Measurements from ENCODE around the gene CPD.
"Not testable (repeated sequence)": the region's sequence is repeated elsewhere in the genome, so short reads cannot be mapped to it uniquely, and the experiment has no call there.

CPD gene

GRCh38 chr17:30344283-30345088 is 34.2 kb upstream of the CPD start:
- TF ChIP-seq JUND (IDR thresholded peaks at IDR 0.05; ENCODE audit: low read depth): no peak
- peak; percentile 11 to 86 for DNase-seq (ENCODE audit: low read depth in 1 of 2, low spot score in 1 of 2)
- in situ Hi-C loops (cut with HindIII; ENCODE audit: low pct_unique_long_range_greater_than_20kb, low sequenced_read_pairs): no loop called here

DNA sequence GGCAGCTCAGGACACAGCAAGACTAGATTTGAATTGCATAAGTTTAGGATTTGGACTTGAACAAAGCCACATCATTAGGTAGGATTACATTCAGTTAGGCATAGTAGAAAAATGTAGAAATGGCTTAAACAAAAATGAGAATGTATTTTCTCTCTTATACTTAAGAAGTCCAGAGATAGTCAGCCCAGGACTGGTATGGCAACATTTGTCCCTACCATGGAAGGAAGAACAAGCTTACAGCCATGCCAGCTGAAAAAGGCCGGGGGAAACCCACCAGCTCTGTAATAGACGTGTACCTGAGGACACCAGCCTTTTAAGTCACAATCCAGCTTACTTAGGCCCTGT is 33.7 kb upstream of the CPD start:
- in situ Hi-C loops (cut with HindIII; ENCODE audit: low pct_unique_long_range_greater_than_20kb, low sequenced_read_pairs): no loop called here
- no peak for TF ChIP-seq JUND (IDR thresholded peaks at IDR 0.05; ENCODE audit: low read depth)
- no peak for DNase-seq (ENCODE audit: low read depth in 1 of 2, low spot score in 1 of 2)

DNA sequence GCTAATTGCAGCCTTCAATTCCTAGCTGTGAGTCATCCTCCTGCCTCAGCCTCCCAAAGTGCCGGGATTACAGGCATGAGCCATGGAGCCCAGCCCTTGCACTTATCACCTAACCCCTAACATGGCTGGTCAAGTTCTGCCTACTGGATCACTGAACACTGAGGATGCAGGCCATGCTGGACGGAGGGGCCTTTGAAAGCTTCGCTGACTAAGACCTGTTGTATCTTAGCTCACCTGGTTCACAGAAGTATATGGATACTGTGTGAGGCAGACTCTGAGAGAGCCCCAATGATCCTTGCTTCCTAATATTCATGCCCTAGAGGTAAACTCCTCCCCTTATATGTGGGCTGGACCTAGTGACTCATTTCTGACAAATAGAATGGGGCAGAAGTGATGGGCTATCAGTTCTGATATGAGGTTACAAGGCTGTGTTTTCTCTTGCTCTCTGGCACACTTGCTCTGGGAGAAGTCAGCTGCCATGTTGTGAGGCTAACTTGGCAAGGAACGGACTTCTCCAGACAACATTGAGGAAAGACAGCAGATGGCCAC is 33.1 kb upstream of the CPD start:
- no peak for DNase-seq (ENCODE audit: low read depth in 1 of 2, low spot score in 1 of 2)
- in situ Hi-C loops (cut with HindIII; ENCODE audit: low pct_unique_long_range_greater_than_20kb, low sequenced_read_pairs): no loop called here
- TF ChIP-seq JUND (IDR thresholded peaks at IDR 0.05; ENCODE audit: low read depth): no peak

DNA sequence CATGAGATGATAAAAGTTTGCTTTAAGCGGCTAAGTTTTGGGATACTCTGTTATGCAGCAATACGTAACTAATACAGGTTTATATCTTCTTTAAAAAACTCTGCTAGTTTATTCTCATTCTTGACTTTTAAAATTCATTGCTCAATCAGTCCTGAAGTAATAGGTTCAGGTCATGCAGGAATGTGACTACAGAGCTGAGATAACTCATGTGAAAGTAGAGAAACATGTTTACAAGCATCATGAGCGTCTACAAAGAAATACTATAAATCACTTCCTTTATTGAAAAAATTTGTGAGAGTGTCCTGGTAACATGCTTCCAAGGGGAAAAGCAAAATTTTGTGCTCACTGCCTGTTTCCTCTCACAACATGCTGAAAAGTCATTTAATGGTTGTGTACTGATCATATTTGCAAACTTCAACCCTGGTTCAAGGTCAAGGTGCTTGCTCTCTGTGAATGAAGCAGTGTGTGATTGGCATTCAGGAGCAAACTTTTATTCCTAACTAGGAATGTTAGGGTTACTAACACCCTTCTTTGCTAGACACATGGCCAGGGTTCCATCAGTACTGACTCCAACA is 32.4 kb upstream of the CPD start:
- no peak for DNase-seq (ENCODE audit: low read depth in 1 of 2, low spot score in 1 of 2)
- no peak for TF ChIP-seq JUND (IDR thresholded peaks at IDR 0.05; ENCODE audit: low read depth)
- in situ Hi-C loops (cut with HindIII; ENCODE audit: low pct_unique_long_range_greater_than_20kb, low sequenced_read_pairs): no loop called here

DNA sequence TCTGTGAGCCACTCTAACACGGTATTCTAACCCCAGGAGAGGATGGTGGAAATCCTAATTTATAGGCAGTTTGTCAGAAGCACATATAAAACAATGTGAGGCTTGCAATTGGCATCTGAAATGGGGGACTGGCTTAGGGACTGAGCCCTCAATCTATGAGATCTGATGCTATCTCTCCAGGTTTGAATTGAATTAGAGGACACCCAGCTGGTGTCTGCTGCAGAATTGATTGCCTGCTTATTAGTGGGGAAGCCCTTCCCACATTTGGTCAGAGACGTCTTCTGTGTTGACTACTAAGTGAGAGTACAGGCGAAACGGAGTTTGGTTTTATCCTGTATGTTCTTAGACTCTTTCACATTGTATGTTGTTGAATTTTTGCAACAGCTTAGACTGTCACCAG is 31.2 kb upstream of the CPD start:
- DNase-seq (ENCODE audit: low read depth in 1 of 2, low spot score in 1 of 2): no peak
- in situ Hi-C loops (cut with HindIII; ENCODE audit: low pct_unique_long_range_greater_than_20kb, low sequenced_read_pairs): no loop called here
- no peak for TF ChIP-seq JUND (IDR thresholded peaks at IDR 0.05; ENCODE audit: low read depth)

- no peak for TF ChIP-seq JUND (IDR thresholded peaks at IDR 0.05; ENCODE audit: low read depth)
- DNase-seq (ENCODE audit: low read depth in 1 of 2, low spot score in 1 of 2): no peak
- in situ Hi-C loops (cut with HindIII; ENCODE audit: low pct_unique_long_range_greater_than_20kb, low sequenced_read_pairs): no loop called here
Measured at GRCh38 chr17:30349252-30349651, 29.5 kb upstream of the CPD start.

DNA sequence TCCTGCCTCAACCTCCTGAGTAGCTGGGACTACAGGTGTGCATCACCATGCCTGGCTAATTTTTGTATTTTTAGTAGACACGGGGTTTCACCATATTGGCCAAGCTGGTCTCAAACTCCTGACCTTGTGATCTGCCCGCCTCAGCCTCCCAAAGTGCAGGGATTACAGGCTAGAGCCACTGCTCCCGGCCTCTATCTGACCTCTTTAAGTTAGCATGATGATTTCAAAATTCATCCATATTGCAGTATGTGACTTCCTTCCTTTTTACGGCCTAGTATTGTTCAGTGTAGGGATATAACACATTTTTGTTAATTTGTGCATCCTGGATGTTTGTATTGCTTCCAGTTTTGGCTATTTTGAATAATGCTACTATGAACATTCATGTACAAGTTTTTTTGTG is 27.5 kb upstream of the CPD start:
- DNase-seq (ENCODE audit: low read depth in 1 of 2, low spot score in 1 of 2); in situ Hi-C loops (cut with HindIII; ENCODE audit: low pct_unique_long_range_greater_than_20kb, low sequenced_read_pairs): not testable (repeated sequence)

DNA sequence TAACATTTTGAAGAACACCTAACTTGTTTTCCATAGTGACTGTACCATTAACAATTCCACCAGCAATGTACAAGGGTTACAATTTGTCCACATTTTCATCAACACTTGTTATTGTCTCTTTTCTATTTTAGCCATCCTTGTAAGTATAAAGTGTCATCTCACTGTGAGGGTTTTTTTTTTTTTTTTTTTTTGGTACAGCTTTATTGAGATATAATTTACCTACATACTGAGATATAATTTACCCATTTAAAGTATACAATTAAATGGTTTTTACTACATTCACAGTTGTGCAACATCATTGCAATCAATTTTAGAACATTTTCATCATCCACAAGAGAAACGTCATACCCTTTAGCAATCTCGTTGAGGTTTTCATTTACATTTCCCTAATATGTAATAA is 27.0 kb upstream of the CPD start:
- no peak for DNase-seq (ENCODE audit: low read depth in 1 of 2, low spot score in 1 of 2)
- TF ChIP-seq JUND (IDR thresholded peaks at IDR 0.05; ENCODE audit: low read depth): no peak
- in situ Hi-C loops (cut with HindIII; ENCODE audit: low pct_unique_long_range_greater_than_20kb, low sequenced_read_pairs): no loop called here

GRCh38 chr17:30352240-30352814 is 26.4 kb upstream of the CPD start:
- TF ChIP-seq JUND (IDR thresholded peaks at IDR 0.05; ENCODE audit: low read depth): no peak
- in situ Hi-C loops (cut with HindIII; ENCODE audit: low pct_unique_long_range_greater_than_20kb, low sequenced_read_pairs): no loop called here
- DNase-seq (ENCODE audit: low read depth in 1 of 2, low spot score in 1 of 2): no peak

DNA sequence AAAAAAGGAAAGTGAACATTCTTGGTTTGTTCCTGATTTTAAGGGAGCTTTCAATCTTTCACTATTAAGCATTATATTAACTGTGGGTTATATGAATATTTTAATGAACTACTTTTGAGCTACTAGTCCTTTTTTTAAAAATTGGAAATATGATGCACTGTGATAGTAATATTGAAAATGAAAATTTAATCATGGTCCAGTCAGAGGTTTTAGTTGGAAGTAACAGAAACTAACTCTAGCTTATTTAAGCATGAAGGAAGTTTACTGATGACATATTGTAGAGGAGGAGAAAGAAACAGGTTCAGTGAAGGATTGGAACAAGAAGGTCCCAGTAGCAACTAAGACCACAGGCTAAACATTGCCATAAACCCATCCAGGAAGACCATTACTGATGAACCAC is 24.0 kb upstream of the CPD start:
- in situ Hi-C loops (cut with HindIII; ENCODE audit: low pct_unique_long_range_greater_than_20kb, low sequenced_read_pairs): no loop called here
- TF ChIP-seq JUND (IDR thresholded peaks at IDR 0.05; ENCODE audit: low read depth): no peak
- no peak for DNase-seq (ENCODE audit: low read depth in 1 of 2, low spot score in 1 of 2)

- in situ Hi-C loops (cut with HindIII; ENCODE audit: low pct_unique_long_range_greater_than_20kb, low sequenced_read_pairs): no loop called here
- DNase-seq (ENCODE audit: low read depth in 1 of 2, low spot score in 1 of 2): no peak
- TF ChIP-seq JUND (IDR thresholded peaks at IDR 0.05; ENCODE audit: low read depth): no peak
Measured at GRCh38 chr17:30357476-30357875, 21.3 kb upstream of the CPD start.

GRCh38 chr17:30358055-30358760 is 20.5 kb upstream of the CPD start:
- DNase-seq (ENCODE audit: low read depth in 1 of 2, low spot score in 1 of 2): no peak
- no peak for TF ChIP-seq JUND (IDR thresholded peaks at IDR 0.05; ENCODE audit: low read depth)
- in situ Hi-C loops (cut with HindIII; ENCODE audit: low pct_unique_long_range_greater_than_20kb, low sequenced_read_pairs): no loop called here
